Fibroblast of peridontal ligament (primary cell): ENCODE results near the gene ZXDC.
A peak's percentile ranks its signal among the peaks of the same experiment; 100 is the strongest.

Source experiments
- DNase-seq: peaks from one replicate; pipeline ENCODE4 v3.0.0-alpha.2; 2010; ENCODE audit errors: extremely low read depth

Gene ZXDC

DNA sequence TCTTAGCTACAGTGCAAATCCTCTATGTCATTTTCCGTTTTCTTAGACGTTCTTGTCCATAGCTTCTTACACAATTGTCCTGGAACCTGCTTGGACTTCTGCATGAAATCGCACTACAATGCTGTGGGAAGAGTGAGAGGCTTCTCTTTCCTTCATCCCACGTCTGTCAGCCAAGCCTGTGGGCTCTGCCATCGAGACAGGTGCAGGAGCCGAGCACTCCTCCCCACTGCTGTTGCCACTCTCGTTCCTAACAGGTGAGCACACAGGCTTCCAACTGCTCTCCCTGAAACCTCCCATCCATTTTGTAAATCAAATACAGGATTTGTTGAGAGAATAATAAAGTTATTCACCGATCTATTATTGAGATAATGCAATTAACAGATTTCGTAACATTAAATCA is 23.5 kb downstream of the ZXDC start:
- no peak for DNase-seq

DNA sequence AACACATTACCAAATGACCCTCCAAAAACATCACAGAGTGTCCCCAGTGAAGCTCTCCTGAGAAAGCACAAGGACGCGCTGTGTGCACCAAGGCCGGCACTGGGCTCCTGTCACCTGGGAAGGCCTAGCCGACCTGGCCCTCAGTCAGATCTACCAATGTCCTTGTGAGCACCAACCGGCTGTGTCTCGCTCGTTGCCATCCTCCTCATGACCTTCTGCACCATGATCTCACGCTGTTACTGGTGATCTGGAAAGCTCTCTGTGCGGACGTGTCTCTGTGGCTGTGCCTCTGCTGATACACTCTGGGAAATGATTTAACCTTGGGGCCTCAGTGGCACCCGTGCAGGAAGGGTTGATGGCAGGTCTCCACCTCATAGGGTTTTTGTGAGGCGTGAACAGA is 24.2 kb downstream of the ZXDC start:
- DNase-seq, result no peak

GRCh38 chr3:126450744-126451143 is 24.9 kb downstream of the ZXDC start:
- no peak for DNase-seq

DNA sequence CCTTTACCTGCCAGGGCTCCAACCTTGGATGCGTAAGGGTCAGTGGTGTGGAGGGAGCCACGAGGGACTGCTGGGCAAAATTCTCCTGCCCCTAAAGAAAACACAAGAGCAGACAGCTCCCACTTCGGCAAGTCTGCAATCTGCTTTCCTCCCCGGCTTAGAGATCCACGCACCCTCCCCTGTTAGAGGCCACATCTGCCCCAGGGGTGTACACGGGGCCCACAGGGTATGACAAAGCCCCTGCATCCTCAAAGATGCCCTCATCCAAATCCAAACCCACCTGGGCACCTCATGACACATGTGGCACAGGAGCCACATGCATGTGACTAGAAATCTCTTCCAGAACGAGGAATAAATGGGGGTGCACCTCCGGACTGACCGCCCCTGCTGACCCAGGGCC is 25.5 kb downstream of the ZXDC start:
- DNase-seq, result no peak

- no peak for DNase-seq
Measured at GRCh38 chr3:126449621-126450051, 26.1 kb downstream of the ZXDC start.

GRCh38 chr3:126448893-126449180 is 26.9 kb downstream of the ZXDC start:
- DNase-seq, result no peak

DNA sequence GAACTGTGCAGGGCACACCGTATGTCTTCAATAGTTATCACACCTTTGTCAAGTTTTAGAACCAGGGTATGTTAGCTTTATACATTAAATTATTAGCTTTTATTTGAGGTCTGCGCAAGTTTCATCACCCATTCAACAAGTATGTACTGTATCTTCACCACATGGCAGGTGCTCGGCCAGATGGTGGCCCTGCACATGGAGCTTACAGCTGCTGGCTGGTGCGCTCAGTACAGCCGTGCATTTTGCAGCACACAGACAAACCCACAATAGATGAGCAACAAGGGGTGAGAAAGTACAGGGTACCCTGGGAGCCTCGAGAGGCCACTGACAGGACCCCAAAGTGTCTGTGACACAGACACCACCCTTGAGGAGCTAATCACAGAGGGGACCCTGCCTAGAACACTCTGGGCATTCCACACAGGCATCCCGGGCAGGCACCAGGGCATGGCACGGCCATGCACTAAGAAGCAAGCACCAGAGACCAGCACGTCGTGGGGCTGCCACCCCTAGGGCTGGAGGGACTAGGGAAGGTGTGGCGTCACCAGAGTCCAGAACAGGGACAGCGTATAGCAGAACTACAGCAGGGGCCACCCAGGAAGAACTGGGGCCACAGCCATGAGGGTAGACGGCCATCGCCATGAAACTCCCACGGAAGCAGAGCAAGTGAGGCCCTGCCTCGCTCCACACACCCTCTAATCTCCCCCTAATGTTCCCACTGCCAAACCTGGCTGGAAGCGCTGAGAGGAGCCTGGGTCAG is 27.4 kb downstream of the ZXDC start:
- no peak for DNase-seq

DNA sequence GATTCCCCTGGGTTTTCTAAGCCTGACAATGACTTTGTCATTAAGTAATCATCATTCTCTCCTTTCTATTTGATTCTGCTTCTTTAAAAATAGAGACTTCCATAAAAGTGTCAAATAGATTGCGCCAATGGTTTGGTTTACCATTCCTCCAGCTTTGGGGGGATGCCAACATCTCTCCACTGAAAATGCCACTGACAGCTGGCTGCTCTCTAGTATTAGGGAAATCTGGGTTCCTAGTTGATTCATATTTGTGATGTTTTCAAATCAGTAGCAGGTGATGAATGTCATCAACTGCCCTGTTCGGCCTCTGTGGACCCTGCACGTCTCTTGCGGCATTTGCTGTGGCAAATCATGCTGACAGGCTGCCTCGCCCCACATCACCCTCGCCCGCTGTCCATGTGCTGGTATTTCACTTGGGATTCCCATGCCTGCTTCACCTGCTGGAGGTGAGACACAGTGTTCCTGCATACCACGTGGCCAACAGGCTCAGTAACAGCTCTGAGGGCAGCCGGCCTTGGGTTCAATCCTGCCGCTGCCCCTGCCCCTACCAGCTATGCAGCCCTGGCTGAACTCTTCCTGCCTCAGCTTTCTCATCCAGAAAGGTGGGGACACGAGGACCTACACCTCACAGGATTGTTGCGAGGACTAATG is 28.1 kb downstream of the ZXDC start:
- peak; percentile 18 for DNase-seq

GRCh38 chr3:126446791-126447190 is 28.9 kb downstream of the ZXDC start:
- DNase-seq, result no peak

GRCh38 chr3:126446301-126446700 is 29.4 kb downstream of the ZXDC start:
- no peak for DNase-seq

DNA sequence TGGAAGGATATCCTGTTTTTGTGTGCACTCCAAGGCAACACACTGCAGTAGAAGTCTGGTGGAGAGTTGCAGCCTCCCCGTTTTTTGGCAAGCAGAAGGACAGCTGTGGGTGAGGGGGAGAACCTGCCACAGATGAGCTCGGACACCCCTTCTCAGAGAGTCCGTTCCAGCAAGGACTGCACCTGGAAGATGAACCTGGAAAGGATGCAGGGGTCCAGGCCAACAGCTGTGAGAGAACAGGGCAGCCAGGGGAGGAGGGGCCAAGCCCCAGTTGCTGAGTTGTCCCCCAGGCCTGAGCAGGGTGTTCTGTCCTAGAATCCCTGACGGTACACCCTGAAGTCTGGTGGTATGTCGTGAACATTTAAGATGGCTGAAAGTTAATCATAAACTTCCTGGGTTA is 30.2 kb downstream of the ZXDC start:
- no peak for DNase-seq

GRCh38 chr3:126442856-126443242 is 32.8 kb downstream of the ZXDC start:
- DNase-seq, result no peak

DNA sequence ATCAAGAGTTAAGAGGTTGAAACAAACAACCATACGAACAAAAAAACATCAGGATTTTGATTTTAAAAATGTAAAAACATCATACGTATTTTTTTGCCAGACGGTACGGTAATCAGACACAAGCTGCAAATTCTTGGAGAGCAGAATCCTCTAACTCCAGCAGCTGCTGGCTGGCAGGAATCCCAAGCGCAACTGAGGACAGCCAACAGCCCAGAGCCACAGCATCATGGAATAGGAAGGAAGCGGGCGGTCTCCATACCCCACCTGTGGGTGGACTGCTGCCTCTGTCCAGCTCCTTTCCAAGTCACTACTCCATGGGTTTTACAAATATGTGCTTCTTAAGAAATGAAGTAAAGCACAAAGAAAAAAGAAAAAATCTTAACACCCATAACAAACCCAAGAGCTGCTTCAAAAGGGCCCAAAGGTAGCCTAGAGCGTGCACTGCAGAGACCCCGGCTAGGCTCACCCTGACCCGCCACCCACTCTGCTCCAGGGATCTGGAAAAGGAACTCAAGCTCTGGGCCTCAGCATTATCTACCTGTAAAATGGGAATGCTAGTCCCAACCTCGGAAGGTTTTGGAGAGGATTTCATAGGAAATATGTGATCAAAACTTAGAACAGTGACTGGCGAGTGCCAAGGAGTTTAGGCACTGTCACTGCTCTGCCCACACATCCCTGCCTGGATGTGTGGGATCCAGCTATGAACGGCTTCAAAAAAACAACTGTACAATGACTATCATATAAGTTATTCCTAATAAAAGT is 33.4 kb downstream of the ZXDC start:
- no peak for DNase-seq

- DNase-seq, result no peak
Measured at GRCh38 chr3:126441256-126441880, 34.3 kb downstream of the ZXDC start.

- no peak for DNase-seq
Measured at GRCh38 chr3:126440709-126440995, 35.0 kb downstream of the ZXDC start.

GRCh38 chr3:126439968-126440708 is 35.6 kb downstream of the ZXDC start:
- no peak for DNase-seq

- DNase-seq, result no peak
Measured at GRCh38 chr3:126439346-126439967, 36.2 kb downstream of the ZXDC start.

GRCh38 chr3:126438746-126439145 is 36.9 kb downstream of the ZXDC start:
- DNase-seq, result no peak

DNA sequence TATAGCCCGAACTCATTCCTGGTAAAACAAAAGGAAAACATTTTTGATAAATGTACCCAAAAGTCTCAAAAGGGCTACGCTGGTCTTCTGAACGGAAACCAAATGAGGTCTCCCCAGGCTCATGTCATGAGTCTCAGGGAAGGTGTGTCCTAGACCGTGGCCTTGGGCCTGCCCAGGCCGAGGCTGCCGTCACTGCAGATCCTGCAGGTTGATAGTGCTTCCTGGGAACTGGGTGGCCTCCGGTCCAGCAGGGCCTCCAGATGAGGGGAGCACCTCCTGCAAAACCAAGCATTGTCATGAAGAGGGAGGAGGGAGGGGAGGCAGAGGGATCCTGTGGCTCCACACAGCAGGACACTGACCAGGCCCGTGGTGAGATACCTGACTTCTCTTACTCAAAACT is 37.5 kb downstream of the ZXDC start:
- no peak for DNase-seq

GRCh38 chr3:126436826-126437717 is 38.6 kb downstream of the ZXDC start:
- no peak for DNase-seq
